Cardiac muscle cell (in vitro differentiated cells and primary cell): ENCODE data around the gene CCDC159. TPM values are rescaled to one million over a fixed set of nuclear protein-coding genes. Genes with fewer than 3 reads are reported as not detected.

Experiments
- DNase-seq, 2 donors: peaks; one replicate each; pipeline versions ENCODE4 v3.0.0 to v3.0.0-alpha.2; 2010 to 2017; ENCODE audit warnings: low read depth in 1 of 2, low spot score in 1 of 2
- H3K27ac ChIP-seq: fragments of 200-600 bp; sonication (generic); 2 replicates; pipeline ENCODE4 v1.5.1; 2016
- H3K27me3 ChIP-seq: fragments of 200-600 bp; sonication (generic); 2 replicates; pipeline ENCODE4 v1.6.0; 2016; ENCODE audit warnings: control low read depth
- H3K36me3 ChIP-seq: fragments of 200-600 bp; sonication (generic); 2 replicates; pipeline ENCODE4 v1.5.1; 2016; ENCODE audit warnings: control low read depth
- H3K4me1 ChIP-seq: fragments of 200-600 bp; sonication (generic); 2 replicates; pipeline ENCODE4 v1.8.1; 2017; ENCODE audit warnings: low read depth, mild to moderate bottlenecking, mixed run types
- H3K4me3 ChIP-seq: fragments of 200-600 bp; sonication (generic); 2 replicates; pipeline ENCODE4 v1.5.1; 2016; ENCODE audit warnings: mild to moderate bottlenecking
- H3K9me3 ChIP-seq: fragments of 200-600 bp; sonication (generic); 2 replicates; pipeline ENCODE4 v1.5.1; 2017; ENCODE audit warnings: low read depth, mild to moderate bottlenecking, control low read depth
- polyA plus RNA-seq: library from polyadenylated mRNA; unstranded; fragments of >200 nt; fragmentation: Nextera tagmentation; extraction: Ambion mirVana; gene quantifications from 2 replicates; pipeline ENCODE4 v1.2.1, GENCODE V29; 2016
- total RNA-seq: library from RNA; depleted of rRNA; stranded (reverse); fragments of >200 nt; gene quantifications from 2 replicates; pipeline ENCODE4 v1.2.3, GENCODE V29; 2016
- TF ChIP-seq, protein P1 (sequence below): IDR thresholded peaks from 2 replicates; pipeline ENCODE4 v1.5.1; 2012; ENCODE audit warnings: low read depth, mild to moderate bottlenecking, low read length

The CCDC159 gene
- total and polyA plus RNA-seq, 2 experiments from 2014 or later, result 9.3 to 9.7 TPM

DNA sequence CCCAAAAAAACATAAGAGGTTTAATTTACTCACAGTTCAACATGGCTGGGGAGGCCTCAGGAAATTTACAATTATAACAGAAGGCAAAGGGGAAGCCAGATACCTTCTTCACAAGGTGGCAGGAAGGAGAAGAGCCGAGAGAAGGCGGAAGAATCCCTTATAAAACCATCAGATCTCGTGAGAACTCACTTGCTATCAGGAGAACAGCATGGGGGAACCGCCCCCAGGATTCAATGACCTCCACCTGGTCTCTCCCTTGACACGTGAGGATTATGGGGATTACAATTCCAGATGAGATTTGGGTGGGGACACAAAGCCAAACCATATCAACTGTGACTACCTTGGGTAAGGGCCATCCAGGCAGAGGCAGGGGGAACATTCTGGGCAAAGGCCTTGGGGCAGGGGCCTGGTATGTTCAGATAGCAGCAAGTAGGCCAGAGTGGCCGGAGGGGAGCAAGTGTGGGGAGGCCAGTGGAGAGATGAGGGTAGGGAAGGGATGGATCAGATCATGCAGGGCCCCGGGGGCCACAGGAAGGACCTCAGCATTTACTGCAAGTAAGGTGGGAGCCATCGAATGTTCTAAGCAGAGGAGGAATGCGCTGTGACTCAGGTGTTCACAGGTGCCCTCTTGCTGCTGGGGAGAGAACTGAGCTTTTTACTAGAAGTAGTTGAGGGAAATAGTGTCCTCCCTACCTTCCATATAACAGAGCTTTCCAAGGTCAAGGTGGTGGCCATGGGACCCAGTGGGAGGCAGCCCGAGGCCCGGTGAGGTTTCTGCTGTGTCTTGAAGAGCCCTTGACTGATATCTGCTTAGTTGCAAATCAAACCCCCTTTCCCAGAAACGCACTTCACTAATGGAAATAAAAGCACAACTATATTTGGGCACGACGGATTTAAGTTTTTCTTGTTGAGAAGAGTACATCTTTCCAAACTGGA lies 24.9 kb upstream of the CCDC159 start:
- TF ChIP-seq, protein P1, sequence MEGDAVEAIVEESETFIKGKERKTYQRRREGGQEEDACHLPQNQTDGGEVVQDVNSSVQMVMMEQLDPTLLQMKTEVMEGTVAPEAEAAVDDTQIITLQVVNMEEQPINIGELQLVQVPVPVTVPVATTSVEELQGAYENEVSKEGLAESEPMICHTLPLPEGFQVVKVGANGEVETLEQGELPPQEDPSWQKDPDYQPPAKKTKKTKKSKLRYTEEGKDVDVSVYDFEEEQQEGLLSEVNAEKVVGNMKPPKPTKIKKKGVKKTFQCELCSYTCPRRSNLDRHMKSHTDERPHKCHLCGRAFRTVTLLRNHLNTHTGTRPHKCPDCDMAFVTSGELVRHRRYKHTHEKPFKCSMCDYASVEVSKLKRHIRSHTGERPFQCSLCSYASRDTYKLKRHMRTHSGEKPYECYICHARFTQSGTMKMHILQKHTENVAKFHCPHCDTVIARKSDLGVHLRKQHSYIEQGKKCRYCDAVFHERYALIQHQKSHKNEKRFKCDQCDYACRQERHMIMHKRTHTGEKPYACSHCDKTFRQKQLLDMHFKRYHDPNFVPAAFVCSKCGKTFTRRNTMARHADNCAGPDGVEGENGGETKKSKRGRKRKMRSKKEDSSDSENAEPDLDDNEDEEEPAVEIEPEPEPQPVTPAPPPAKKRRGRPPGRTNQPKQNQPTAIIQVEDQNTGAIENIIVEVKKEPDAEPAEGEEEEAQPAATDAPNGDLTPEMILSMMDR, result no peak
- no peak for DNase-seq
- Histone ChIP-seq H3K36me3 (no peaks in the 10 kb centered on the region), H3K27ac (no peak overlapping the region), H3K4me3 (no peak overlapping the region), H3K4me1 (no peaks in the 10 kb centered on the region), H3K9me3 (no peaks in the 10 kb centered on the region), H3K27me3 (no peaks in the 10 kb centered on the region)

DNA sequence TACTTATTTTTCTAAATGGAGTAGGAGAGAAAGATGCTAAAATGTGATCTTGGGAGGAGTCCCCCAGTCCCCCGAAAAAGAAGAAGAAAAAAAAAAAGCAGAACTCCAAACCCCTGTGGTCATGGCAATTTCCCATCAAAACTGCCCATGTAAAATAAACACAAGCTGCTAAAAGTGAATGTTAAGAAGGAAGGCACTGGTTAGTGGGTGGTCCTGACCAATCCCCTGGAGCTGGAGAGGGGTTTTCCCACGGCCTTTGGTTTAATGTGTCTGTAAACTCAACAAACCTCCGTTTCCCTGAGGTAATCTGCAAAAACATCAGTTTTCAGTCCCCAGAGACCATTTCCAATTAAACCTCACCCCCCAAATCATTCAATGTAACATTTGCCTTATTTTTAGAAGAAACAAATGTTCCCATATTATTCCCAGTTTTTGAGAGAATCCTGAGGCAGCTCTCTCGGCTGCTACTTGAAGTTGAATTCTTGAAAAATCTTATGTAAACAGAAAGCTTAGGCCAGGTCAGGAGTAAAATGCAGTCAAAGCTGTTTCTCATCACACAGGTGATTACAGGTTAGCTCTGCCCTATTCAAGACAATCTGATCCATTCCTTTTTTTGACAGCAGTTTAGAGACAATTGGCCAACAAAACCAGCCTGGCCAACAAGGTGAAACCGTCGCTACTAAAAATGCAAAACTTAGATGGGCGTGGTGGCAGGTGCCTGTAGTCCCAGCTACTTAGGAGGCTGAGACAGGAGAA lies 23.9 kb upstream of the CCDC159 start:
- no peak for DNase-seq
- no peak overlapping the region for H3K27ac ChIP-seq
- no peaks in the 10 kb centered on the region for H3K9me3 ChIP-seq
- TF ChIP-seq, protein P1, result no peak
- H3K36me3 ChIP-seq, result no peaks in the 10 kb centered on the region
- no peaks in the 10 kb centered on the region for H3K4me1 ChIP-seq
- no peak overlapping the region for H3K4me3 ChIP-seq
- no peaks in the 10 kb centered on the region for H3K27me3 ChIP-seq

DNA sequence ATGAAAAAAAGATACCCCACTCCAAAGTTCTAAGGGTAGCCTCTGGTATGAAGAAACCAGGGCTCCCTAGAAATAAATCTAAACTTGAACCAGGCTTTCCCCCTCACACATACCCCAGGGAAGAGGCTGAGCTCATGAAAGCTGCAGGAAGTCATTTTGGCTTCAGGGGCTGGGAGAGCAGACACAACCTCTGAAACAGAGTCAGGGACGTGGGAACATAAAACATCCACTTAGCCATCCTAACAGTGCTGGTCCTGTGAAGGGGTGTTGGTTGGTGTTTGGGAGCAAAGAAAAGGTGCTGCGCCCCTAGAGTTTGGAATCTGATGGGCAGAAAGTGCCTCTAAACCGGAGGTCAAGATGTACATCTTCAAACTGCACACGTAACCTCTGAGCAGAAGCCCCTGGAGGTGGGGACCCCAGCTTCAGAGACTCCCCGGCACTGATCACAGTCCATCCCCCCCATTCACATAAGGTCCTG lies 22.7 kb upstream of the CCDC159 start:
- peak in 1 of 2 donors; percentile 14 for DNase-seq
- TF ChIP-seq, protein P1, result no peak
- Histone ChIP-seq H3K27me3 (no peaks in the 10 kb centered on the region), H3K9me3 (no peaks in the 10 kb centered on the region), H3K27ac (no peak overlapping the region), H3K4me3 (no peak overlapping the region), H3K4me1 (no peaks in the 10 kb centered on the region), H3K36me3 (no peaks in the 10 kb centered on the region)

DNA sequence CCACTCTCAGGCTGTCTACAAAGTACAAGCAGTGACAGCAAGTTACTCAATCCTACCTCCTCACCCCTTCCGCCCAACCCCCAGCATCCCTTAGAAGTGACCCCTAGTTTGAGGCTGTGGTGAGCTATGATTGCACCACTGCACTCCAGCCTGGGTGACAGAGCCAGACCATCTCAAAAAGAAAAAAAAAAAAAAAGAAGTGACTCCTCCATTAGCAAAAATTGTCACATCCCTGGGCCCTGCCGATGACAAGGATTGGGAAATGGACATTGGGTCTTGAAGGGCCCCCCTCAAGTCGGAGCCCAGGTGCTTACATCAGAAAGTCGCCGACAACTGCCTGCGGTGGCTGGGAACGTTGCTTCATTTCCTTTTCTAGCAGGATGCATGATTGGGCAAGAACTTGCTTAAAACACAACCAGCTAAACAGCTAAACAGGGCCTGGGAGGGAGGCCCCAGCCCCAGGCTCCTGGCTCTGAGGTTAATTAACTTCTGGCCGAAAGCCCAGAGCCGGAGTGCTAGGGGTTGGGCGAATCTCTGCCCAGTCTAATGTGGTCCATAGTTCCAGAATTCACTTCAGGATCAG lies 22.1 kb upstream of the CCDC159 start:
- Histone ChIP-seq H3K4me1 (no peaks in the 10 kb centered on the region), H3K4me3 (no peak overlapping the region), H3K27ac (no peak overlapping the region), H3K9me3 (no peaks in the 10 kb centered on the region), H3K27me3 (no peaks in the 10 kb centered on the region), H3K36me3 (no peaks in the 10 kb centered on the region)
- DNase-seq, result peak in 1 of 2 donors; percentile 98
- TF ChIP-seq, protein P1, result no peak

DNA sequence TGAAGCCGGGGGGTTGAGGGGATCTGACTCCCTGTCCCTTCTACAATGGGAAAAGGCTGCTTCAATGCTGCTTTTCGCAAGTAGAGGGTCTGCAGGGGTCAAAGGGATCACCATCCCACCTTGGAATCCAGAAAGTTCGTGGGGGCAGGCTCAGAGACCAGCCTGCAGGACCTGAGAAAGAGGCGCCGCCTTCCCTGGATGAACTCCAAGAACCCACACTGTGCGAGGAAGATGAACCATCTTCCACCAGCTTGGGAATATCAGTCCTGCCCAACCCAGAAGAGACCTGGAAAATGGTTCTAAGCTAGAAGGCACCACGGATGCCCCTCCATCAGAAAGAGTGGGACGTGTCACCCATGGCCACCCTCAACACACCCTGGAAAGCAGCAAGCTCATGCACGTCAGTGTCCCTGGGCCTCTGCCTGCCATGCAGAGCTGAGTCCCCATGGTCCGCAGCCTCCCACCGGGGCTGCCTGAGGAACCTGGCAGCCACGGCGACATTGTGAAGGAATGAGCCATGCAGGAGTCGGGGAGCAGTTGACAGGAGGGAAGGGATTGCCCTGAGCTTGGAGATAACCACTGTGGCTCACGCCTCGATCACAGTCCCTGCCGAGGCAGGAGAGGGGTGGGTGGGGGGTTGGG lies 21.4 kb upstream of the CCDC159 start:
- TF ChIP-seq, protein P1, result no peak
- H3K4me1 ChIP-seq, result no peaks in the 10 kb centered on the region
- peak in 1 of 2 donors; percentile 25 for DNase-seq
- H3K27ac ChIP-seq, result no peak overlapping the region
- no peak overlapping the region for H3K4me3 ChIP-seq
- H3K9me3 ChIP-seq, result no peaks in the 10 kb centered on the region
- no peaks in the 10 kb centered on the region for H3K27me3 ChIP-seq
- no peaks in the 10 kb centered on the region for H3K36me3 ChIP-seq
